ENCODE results near the gene ADH4.

The ADH4 gene

GRCh38 chr4:99078931-99079624 lies 65.0 kb downstream of the ADH4 start:
- DNase-seq = no peak

DNA sequence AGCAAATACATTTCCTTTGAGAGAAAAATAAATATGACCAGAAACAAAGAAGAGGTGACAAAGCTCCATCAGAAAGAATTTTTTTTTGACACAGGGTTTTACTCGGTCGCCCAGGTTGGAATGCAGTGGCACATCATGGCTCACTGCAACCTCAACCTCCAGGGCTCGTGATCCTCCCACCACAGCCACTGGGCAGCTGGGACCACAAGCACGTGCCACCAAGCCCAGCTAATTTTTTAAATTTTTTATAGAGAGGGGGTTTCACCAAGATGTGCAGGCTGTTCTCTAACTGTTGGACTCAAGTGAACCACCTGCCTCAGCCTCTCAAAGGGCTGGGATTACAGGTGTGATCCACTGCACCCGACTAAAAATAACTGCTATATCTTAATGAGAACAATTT lies 65.8 kb downstream of the ADH4 start:
- no peak for DNase-seq

- no peak for DNase-seq
Measured at GRCh38 chr4:99077177-99077576, 66.9 kb downstream of the ADH4 start.

- no peak for DNase-seq
Measured at GRCh38 chr4:99076292-99076976, 67.7 kb downstream of the ADH4 start.

GRCh38 chr4:99074816-99075215 lies 69.3 kb downstream of the ADH4 start:
- DNase-seq = no peak
